Gastroesophageal sphincter (tissue), 4 donors: ENCODE results near the gene SLC10A1. TPM values are rescaled to one million over a fixed set of nuclear protein-coding genes. Genes with fewer than 3 reads are reported as not detected.

ENCODE experiments used
- ATAC-seq: fragments of 150-250 bp; one replicate; pipeline ENCODE4 v1.9.1; 2016; ENCODE audit warnings: mild to moderate bottlenecking, moderate library complexity
- H3K27ac ChIP-seq, 4 donors: fragments of 200-600 bp; sonication (generic) in 3 of 4; 1 replicate in 3 of 4; 2 replicates in 1 of 4; pipeline ENCODE4 v1.5.1; 2016 to 2019
- H3K27me3 ChIP-seq: fragments of 200-600 bp; sonication (generic); one replicate; pipeline ENCODE4 v1.5.1; 2019
- H3K36me3 ChIP-seq, 2 donors: fragments of 200-600 bp; sonication (generic); one replicate each; pipeline ENCODE4 v1.5.1; 2019; ENCODE audit warnings: control low read depth in 1 of 2
- H3K4me1 ChIP-seq, 3 donors: fragments of 200-600 bp; sonication (generic); 1 replicate in 2 of 3; 2 replicates in 1 of 3; pipeline ENCODE4 v1.5.1; 2016 to 2019; ENCODE audit warnings: control low read depth in 2 of 3
- H3K4me3 ChIP-seq, 2 donors: fragments of 200-600 bp; sonication (generic); one replicate each; pipeline ENCODE4 v1.5.1; 2019; ENCODE audit warnings: mild to moderate bottlenecking in 1 of 2, moderate library complexity in 1 of 2
- H3K9me3 ChIP-seq, 3 donors: fragments of 200-600 bp; sonication (generic); one replicate each; pipeline ENCODE4 v1.5.1; 2017 to 2019; ENCODE audit warnings: control low read depth in 2 of 3
- CTCF ChIP-seq, 4 experiments: fragments of 200-600 bp in 2 of 4; fragments of 450-650 bp in 2 of 4; sonication (generic) in 1 of 4; IDR thresholded peaks; one replicate each; pipeline ENCODE4 v1.5.1; 2017 to 2019; ENCODE audit warnings: antibody characterized with exemption in 4 of 4, mild to moderate bottlenecking in 2 of 4, moderate library complexity in 2 of 4
- EP300 ChIP-seq: sonication (generic); formaldehyde crosslinking; IDR thresholded peaks from one replicate; pipeline ENCODE4 v1.6.1; 2017; ENCODE audit warnings: antibody characterized with exemption, mild to moderate bottlenecking
- POLR2A ChIP-seq, 2 donors: fragments of 450-650 bp; IDR thresholded peaks; one replicate each; pipeline ENCODE4 v1.6.1; 2017; ENCODE audit warnings: antibody characterized with exemption in 2 of 2, mild to moderate bottlenecking in 2 of 2, moderate library complexity in 1 of 2
- POLR2AphosphoS5 ChIP-seq: sonication (generic); formaldehyde crosslinking; IDR thresholded peaks from one replicate; pipeline ENCODE4 v1.6.1; 2017; ENCODE audit warnings: antibody characterized with exemption
- WGBS, 2 donors: methylation state at CpG; one replicate each; pipeline ENCODE4 v1.1.5; 2018; ENCODE audit warnings: low coverage in 1 of 2; 5-methylcytosine and 5-hydroxymethylcytosine counted together
- total RNA-seq, 4 donors: library from RNA; depleted of rRNA; stranded (reverse); fragments of >200 nt; gene quantifications; one replicate each; pipeline ENCODE4 v1.1.0, GENCODE V29; 2016

Gene SLC10A1
- not detected for total RNA-seq

DNA sequence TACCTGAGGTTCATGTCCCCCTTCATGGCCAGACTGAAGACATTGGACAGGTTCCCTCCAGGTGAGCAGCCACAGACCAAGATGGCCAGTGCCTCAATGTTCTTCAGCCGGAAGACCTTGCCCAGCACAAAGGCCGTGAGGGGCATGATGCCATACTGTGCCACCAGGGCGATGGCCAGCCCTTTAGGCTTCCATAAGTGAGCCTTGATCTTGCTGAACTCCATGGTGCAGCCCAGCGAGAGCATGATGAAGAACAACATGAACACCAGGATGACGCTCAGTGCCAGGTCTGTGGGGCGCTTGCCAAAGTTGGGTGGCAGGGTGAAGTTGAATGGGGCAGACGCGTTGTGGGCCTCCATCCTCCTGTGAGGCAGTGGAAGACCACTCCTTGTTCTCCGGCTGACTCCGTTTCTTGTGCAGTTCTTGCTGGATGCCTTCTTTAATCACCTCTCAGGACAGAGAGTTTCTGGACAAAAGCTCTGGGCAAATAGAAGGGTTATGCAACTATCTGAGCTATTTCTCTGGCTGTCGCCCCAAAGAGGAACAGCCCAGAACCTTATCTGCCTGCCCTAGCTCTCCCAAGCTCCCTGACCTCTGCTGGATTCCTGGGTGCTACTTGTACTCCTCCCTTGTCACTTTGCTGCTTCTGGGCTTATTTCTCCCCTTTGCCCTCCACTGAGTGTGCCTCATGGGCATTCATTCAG, at the start of gene SLC10A1:
Gene SLC10A1 (minus strand): TSS at position 445 of the 704 bp plus-strand sequence. CDS start 86 bp downstream, at position 359.
- Histone ChIP-seq H3K27ac (no peak within 1 kb of the TSS), H3K36me3 (no peaks in the 10 kb centered on the region), H3K27me3 (peaks cover 7% of the 10 kb centered on the region), H3K4me1 (no peaks in the 10 kb centered on the region), H3K4me3 (no peak within 1 kb of the TSS), H3K9me3 (no peaks in the 10 kb centered on the region)
- ATAC-seq: no peak
- no peak for TF ChIP-seq CTCF (IDR thresholded peaks at IDR 0.05)
- no peak for TF ChIP-seq EP300
- no peak for TF ChIP-seq POLR2AphosphoS5
- TF ChIP-seq POLR2A (IDR thresholded peaks at IDR 0.05): no peak
- 67% methylated on average over 1 of the region's 11 CpGs; no CpG with 5 or more reads in 1 of the 2 donors for WGBS, 2 donors

- Histone ChIP-seq H3K27ac (no peak overlapping the region), H3K4me3 (no peak overlapping the region), H3K9me3 (no peaks in the 10 kb centered on the region), H3K36me3 (no peaks in the 10 kb centered on the region), H3K4me1 (no peaks in the 10 kb centered on the region), H3K27me3 (peaks cover 68% of the 10 kb centered on the region)
- no peak for TF ChIP-seq CTCF (IDR thresholded peaks at IDR 0.05)
- TF ChIP-seq POLR2AphosphoS5: no peak
- TF ChIP-seq POLR2A (IDR thresholded peaks at IDR 0.05): no peak
- no peak for TF ChIP-seq EP300
- WGBS, 2 donors: 27 to 31% methylated on average over 5 of the region's 5 CpGs
- ATAC-seq: no peak
These were observed 48.7 kb upstream of the SLC10A1 start for GRCh38 chr14:69845787-69846186.

- Histone ChIP-seq H3K4me3 (no peak overlapping the region), H3K9me3 (no peaks in the 10 kb centered on the region), H3K27me3 (peaks cover 70% of the 10 kb centered on the region), H3K4me1 (no peaks in the 10 kb centered on the region), H3K36me3 (no peaks in the 10 kb centered on the region), H3K27ac (no peak overlapping the region)
- no peak for TF ChIP-seq POLR2A (IDR thresholded peaks at IDR 0.05)
- TF ChIP-seq CTCF (IDR thresholded peaks at IDR 0.05): no peak
- no peak for TF ChIP-seq EP300
- no peak for TF ChIP-seq POLR2AphosphoS5
- no peak for ATAC-seq
- WGBS, 2 donors: 74% methylated on average over 2 of the region's 2 CpGs; no CpG with 5 or more reads in 1 of the 2 donors
These were observed 48.1 kb upstream of the SLC10A1 start for GRCh38 chr14:69845050-69845581.

DNA sequence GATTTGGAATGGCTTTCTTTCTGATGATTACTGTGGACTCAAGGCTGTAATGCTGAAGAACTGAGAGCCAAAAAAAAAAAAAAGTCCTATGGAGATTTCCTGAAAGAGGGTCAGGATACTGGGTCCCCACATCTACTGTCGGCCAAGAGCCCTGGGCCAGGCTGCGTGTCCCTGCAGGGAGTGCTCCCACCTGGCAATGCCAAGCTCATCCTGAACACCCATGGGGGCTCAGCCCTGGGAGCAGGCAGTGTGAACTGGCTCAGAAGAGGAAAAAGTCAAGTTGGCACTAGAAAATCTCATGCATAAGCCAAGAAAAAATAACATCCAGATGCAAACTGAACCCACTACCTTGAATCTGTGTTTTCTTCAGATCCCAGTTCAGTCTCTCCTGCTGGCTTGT, 47.1 kb upstream of the SLC10A1 start:
- Histone ChIP-seq H3K27ac (no peak overlapping the region), H3K4me3 (no peak overlapping the region), H3K36me3 (no peaks in the 10 kb centered on the region), H3K9me3 (no peaks in the 10 kb centered on the region), H3K27me3 (peaks cover 71% of the 10 kb centered on the region), H3K4me1 (no peaks in the 10 kb centered on the region)
- no peak for ATAC-seq
- TF ChIP-seq CTCF (IDR thresholded peaks at IDR 0.05) (no peak), EP300 (no peak), POLR2AphosphoS5 (no peak), POLR2A (IDR thresholded peaks at IDR 0.05) (no peak)
- 88% methylated on average over 2 of the region's 2 CpGs; no CpG with 5 or more reads in 1 of the 2 donors for WGBS, 2 donors
